ENCODE measurements around the gene TMEM19. TPM values are rescaled to one million over a fixed set of nuclear protein-coding genes. Genes with fewer than 3 reads are reported as not detected.

The TMEM19 gene
- total RNA-seq, 2 donors from 2014 or later: 19.5 to 20.5 TPM

GRCh38 chr12:71737197-71737596 is 51.3 kb downstream of the TMEM19 start:
- H3K36me3 ChIP-seq: no peaks in the 10 kb centered on the region
- no peaks in the 10 kb centered on the region for H3K9me3 ChIP-seq
- no peak overlapping the region for H3K4me3 ChIP-seq
- H3K4me1 ChIP-seq: no peaks in the 10 kb centered on the region
- no peak for DNase-seq (ENCODE audit: low spot score)
- no peak for TF ChIP-seq CTCF (IDR thresholded peaks at IDR 0.05)
- no peak overlapping the region for H3K27ac ChIP-seq
- H3K27me3 ChIP-seq: no peaks in the 10 kb centered on the region

- no peaks in the 10 kb centered on the region for H3K36me3 ChIP-seq
- no peaks in the 10 kb centered on the region for H3K9me3 ChIP-seq
- H3K27me3 ChIP-seq: no peaks in the 10 kb centered on the region
- H3K4me3 ChIP-seq: no peak overlapping the region
- H3K4me1 ChIP-seq: no peaks in the 10 kb centered on the region
- no peak for TF ChIP-seq CTCF (IDR thresholded peaks at IDR 0.05)
- H3K27ac ChIP-seq: no peak overlapping the region
- no peak for DNase-seq (ENCODE audit: low spot score)
Measured at GRCh38 chr12:71742998-71743397, 57.1 kb downstream of the TMEM19 start.

- DNase-seq (ENCODE audit: low spot score): no peak
- TF ChIP-seq CTCF (IDR thresholded peaks at IDR 0.05): no peak
- H3K27ac ChIP-seq: no peak overlapping the region
- no peaks in the 10 kb centered on the region for H3K36me3 ChIP-seq
- no peaks in the 10 kb centered on the region for H3K27me3 ChIP-seq
- no peaks in the 10 kb centered on the region for H3K9me3 ChIP-seq
- H3K4me3 ChIP-seq: no peak overlapping the region
- no peaks in the 10 kb centered on the region for H3K4me1 ChIP-seq
Measured at GRCh38 chr12:71744522-71745300, 58.8 kb downstream of the TMEM19 start.

GRCh38 chr12:71746974-71747611 is 61.2 kb downstream of the TMEM19 start:
- no peaks in the 10 kb centered on the region for H3K36me3 ChIP-seq

GRCh38 chr12:71748081-71748850 is 62.4 kb downstream of the TMEM19 start:
- Histone ChIP-seq H3K4me3 (no peak overlapping the region), H3K36me3 (no peaks in the 10 kb centered on the region), H3K4me1 (no peaks in the 10 kb centered on the region), H3K27me3 (no peaks in the 10 kb centered on the region), H3K9me3 (no peaks in the 10 kb centered on the region), H3K27ac (no peak overlapping the region)
- DNase-seq (ENCODE audit: low spot score): no peak
- no peak for TF ChIP-seq CTCF (IDR thresholded peaks at IDR 0.05)

More at GRCh38 chr12:71746974-71747611, 61.2 kb downstream of the TMEM19 start:
- Histone ChIP-seq H3K27me3 (no peaks in the 10 kb centered on the region), H3K4me1 (no peaks in the 10 kb centered on the region), H3K4me3 (no peak overlapping the region), H3K27ac (no peak overlapping the region), H3K9me3 (no peaks in the 10 kb centered on the region)
- no peak for DNase-seq (ENCODE audit: low spot score)
- TF ChIP-seq CTCF (IDR thresholded peaks at IDR 0.05): peak; percentile 57 to 80
